Measurements from ENCODE around the gene NBPF4.
"Not testable (repeated sequence)": the region's sequence is repeated elsewhere in the genome, so short reads cannot be mapped to it uniquely, and the experiment has no call there.

The NBPF4 gene

GRCh38 chr1:108243976-108244375 is at the start of gene NBPF4:
Gene NBPF4 (minus strand): TSS chr1:108244076. CDS start chr1:108243761, 315 bp downstream.
- DNase-seq = not testable (repeated sequence)

- DNase-seq = not testable (repeated sequence)
These were observed 38.8 kb upstream of the NBPF4 start for GRCh38 chr1:108282528-108283257.

- DNase-seq = not testable (repeated sequence)
These were observed 28.8 kb upstream of the NBPF4 start for GRCh38 chr1:108272485-108273327.

- not testable (repeated sequence) for DNase-seq
These were observed 23.2 kb upstream of the NBPF4 start for GRCh38 chr1:108267097-108267496.

GRCh38 chr1:108261967-108262366 is 18.1 kb upstream of the NBPF4 start:
- DNase-seq = not testable (repeated sequence)

- not testable (repeated sequence) for DNase-seq
These were observed 17.6 kb upstream of the NBPF4 start for GRCh38 chr1:108261519-108261918.

- DNase-seq = not testable (repeated sequence)
These were observed 16.8 kb upstream of the NBPF4 start for GRCh38 chr1:108260578-108261259.

GRCh38 chr1:108255426-108255825 is 11.6 kb upstream of the NBPF4 start:
- not testable (repeated sequence) for DNase-seq

GRCh38 chr1:108239426-108239825 is 4.5 kb downstream of the NBPF4 start:
- DNase-seq = not testable (repeated sequence)

GRCh38 chr1:108235308-108235707 is 8.6 kb downstream of the NBPF4 start:
- not testable (repeated sequence) for DNase-seq

- not testable (repeated sequence) for DNase-seq
These were observed 11.7 kb downstream of the NBPF4 start for GRCh38 chr1:108232183-108232582.

GRCh38 chr1:108229976-108230375 is 13.9 kb downstream of the NBPF4 start:
- not testable (repeated sequence) for DNase-seq

- DNase-seq = not testable (repeated sequence)
These were observed 16.1 kb downstream of the NBPF4 start for GRCh38 chr1:108227772-108228171.

- not testable (repeated sequence) for DNase-seq
These were observed 17.0 kb downstream of the NBPF4 start for GRCh38 chr1:108226855-108227254.

- DNase-seq = not testable (repeated sequence)
These were observed 20.6 kb downstream of the NBPF4 start for GRCh38 chr1:108223226-108223625.

GRCh38 chr1:108217515-108218174 is 26.2 kb downstream of the NBPF4 start:
- not testable (repeated sequence) for DNase-seq

GRCh38 chr1:108217007-108217406 is 26.9 kb downstream of the NBPF4 start:
- DNase-seq = not testable (repeated sequence)

GRCh38 chr1:108216028-108216890 is 27.6 kb downstream of the NBPF4 start:
- not testable (repeated sequence) for DNase-seq

GRCh38 chr1:108214641-108215465 is 29.0 kb downstream of the NBPF4 start:
- peak; percentile 14 for DNase-seq

- no peak for DNase-seq
These were observed 32.9 kb downstream of the NBPF4 start for GRCh38 chr1:108211014-108211413.

Measured in NCI-H2029 treated with DMSO at 0.1 percent for 48 hours (cell line).